Lower leg skin (tissue), 4 donors: ENCODE results near the gene GPN2. TPM values are rescaled to one million over a fixed set of nuclear protein-coding genes. Genes with fewer than 3 reads are reported as not detected.

Source experiments
- DNase-seq, 2 donors: peaks; one replicate each; pipeline ENCODE4 v3.0.0-alpha.2; 2019; ENCODE audit warnings: low spot score in 2 of 2
- H3K4me3 ChIP-seq: fragments of 200-600 bp; sonication (generic); 2 replicates; pipeline ENCODE4 v1.5.1; 2017; ENCODE audit warnings: mild to moderate bottlenecking, low read depth; ENCODE audit not compliant: poor library complexity, severe bottlenecking
- CTCF ChIP-seq, 3 donors: fragments of 450-650 bp; IDR thresholded peaks; one replicate each; pipeline ENCODE4 v1.5.1; 2016; ENCODE audit warnings: antibody characterized with exemption in 3 of 3, mild to moderate bottlenecking in 3 of 3, moderate library complexity in 2 of 3
- POLR2A ChIP-seq, 2 donors: fragments of 450-650 bp; IDR thresholded peaks; one replicate each; pipeline ENCODE4 v1.6.1; 2016 to 2017; ENCODE audit warnings: antibody characterized with exemption in 2 of 2, mild to moderate bottlenecking in 1 of 2, moderate library complexity in 1 of 2
- WGBS, 2 donors: methylation state at CpG; one replicate each; pipeline ENCODE4 v1.1.5; 2018; 5-methylcytosine and 5-hydroxymethylcytosine counted together
- intact Hi-C: fragments of 100-400 bp; cut with DNase I; formaldehyde crosslinking; loops from one replicate; pipeline ENCODE4 v1.15.0; 2023; ENCODE audit warnings: low total_unique reads
- total RNA-seq, 4 donors: library from RNA; depleted of rRNA; stranded (reverse); fragments of >200 nt; gene quantifications; one replicate each; pipeline ENCODE4 v1.1.0, GENCODE V29; 2016

The GPN2 gene
- total RNA-seq, 4 donors from 2014 or later, result 12.3 to 24.5 (median 16.4) TPM

GRCh38 chr1:26858891-26859640 lies 31.0 kb downstream of the GPN2 start:
- TF ChIP-seq POLR2A (IDR thresholded peaks at IDR 0.05) (no peak), CTCF (IDR thresholded peaks at IDR 0.05) (no peak)
- WGBS, 2 donors, result 62 to 67% methylated on average over 6 to 7 of the region's 7 CpGs
- DNase-seq, result no peak
- no peak overlapping the region for H3K4me3 ChIP-seq
- intact Hi-C loops, result no loop called here

GRCh38 chr1:26858160-26858559 lies 31.9 kb downstream of the GPN2 start:
- 34 to 55% methylated on average over 4 of the region's 4 CpGs for WGBS, 2 donors
- intact Hi-C loops, result no loop called here
- no peak for TF ChIP-seq CTCF (IDR thresholded peaks at IDR 0.05)
- TF ChIP-seq POLR2A (IDR thresholded peaks at IDR 0.05), result no peak
- no peak for DNase-seq
- H3K4me3 ChIP-seq, result no peak overlapping the region

GRCh38 chr1:26857473-26858060 lies 32.5 kb downstream of the GPN2 start:
- no peak for DNase-seq
- intact Hi-C loops, result no loop called here
- no peak overlapping the region for H3K4me3 ChIP-seq
- WGBS, 2 donors, result 60 to 64% methylated on average over 8 of the region's 8 CpGs
- TF ChIP-seq POLR2A (IDR thresholded peaks at IDR 0.05), result no peak
- no peak for TF ChIP-seq CTCF (IDR thresholded peaks at IDR 0.05)

GRCh38 chr1:26856604-26857469 lies 33.2 kb downstream of the GPN2 start:
- DNase-seq, result no peak
- 58 to 60% methylated on average over 21 of the region's 21 CpGs for WGBS, 2 donors
- H3K4me3 ChIP-seq, result no peak overlapping the region
- intact Hi-C loops, result no loop called here
- TF ChIP-seq CTCF (IDR thresholded peaks at IDR 0.05), result no peak
- no peak for TF ChIP-seq POLR2A (IDR thresholded peaks at IDR 0.05)

- H3K4me3 ChIP-seq, result no peak overlapping the region
- intact Hi-C loops, result no loop called here
- 71 to 78% methylated on average over 11 of the region's 11 CpGs for WGBS, 2 donors
Observed at GRCh38 chr1:26856181-26856580, 33.9 kb downstream of the GPN2 start.

More at GRCh38 chr1:26856181-26856580, 33.9 kb downstream of the GPN2 start:
- TF ChIP-seq POLR2A (IDR thresholded peaks at IDR 0.05) (no peak), CTCF (IDR thresholded peaks at IDR 0.05) (no peak)
- no peak for DNase-seq
